ENCODE data around the gene EPB41L1.
"Not testable (repeated sequence)": the region's sequence is repeated elsewhere in the genome, so short reads cannot be mapped to it uniquely, and the experiment has no call there.

Gene EPB41L1

DNA sequence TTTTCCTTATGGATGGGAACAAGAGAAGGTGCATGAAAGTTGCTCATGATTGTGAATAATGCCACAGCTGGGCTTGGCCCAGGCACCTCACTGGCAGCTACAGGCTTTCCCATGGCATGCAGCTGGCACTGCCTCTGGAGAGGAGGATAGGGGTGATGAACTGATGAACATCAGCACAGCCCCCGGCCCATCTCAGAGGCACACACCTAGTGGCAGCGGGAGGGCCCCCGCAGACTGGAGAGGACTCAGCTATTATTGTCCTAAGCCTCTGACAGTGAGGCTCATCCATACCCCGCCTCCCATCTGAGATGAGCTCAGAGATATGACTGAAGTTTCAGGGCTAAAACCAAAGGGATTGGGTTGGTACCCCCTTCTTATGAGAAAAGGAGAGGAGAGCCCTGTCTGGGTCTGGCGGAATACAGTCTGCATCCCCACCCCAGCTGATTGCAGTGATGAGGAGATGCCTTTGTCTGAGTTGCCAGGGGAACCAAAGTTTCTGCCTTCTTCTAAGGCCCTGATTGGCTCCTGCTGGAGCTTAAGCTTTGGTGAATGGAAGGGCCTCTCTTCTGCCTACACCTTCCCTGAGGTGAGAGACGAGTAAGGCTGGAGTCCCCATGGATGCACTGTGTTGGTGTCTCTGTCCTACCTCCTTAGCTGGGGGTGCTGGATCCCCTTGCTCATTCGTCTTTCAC is 27.6 kb upstream of the EPB41L1 start:
- no peak for DNase-seq

- DNase-seq, result no peak
Measured at GRCh38 chr20:36128463-36129159, 25.9 kb upstream of the EPB41L1 start.

DNA sequence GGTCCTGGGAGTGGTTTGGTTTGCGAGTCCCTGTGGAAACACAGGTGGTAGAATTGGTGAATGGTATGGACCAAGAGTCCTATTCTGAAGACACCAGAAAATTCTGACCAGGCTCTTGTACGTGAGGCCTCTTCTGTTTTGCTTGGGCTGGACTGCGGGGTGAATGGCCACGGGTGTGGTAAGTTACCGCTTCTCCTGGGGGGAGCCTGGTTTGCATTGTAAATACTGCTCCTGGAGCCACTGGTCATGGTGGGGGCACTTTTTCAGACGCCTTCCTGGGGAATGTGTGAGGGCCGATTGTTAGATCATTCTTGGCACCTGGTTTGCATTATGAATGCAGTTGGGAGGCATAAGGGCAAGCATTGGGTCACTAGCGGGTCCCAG is 25.4 kb upstream of the EPB41L1 start:
- no peak for DNase-seq

DNA sequence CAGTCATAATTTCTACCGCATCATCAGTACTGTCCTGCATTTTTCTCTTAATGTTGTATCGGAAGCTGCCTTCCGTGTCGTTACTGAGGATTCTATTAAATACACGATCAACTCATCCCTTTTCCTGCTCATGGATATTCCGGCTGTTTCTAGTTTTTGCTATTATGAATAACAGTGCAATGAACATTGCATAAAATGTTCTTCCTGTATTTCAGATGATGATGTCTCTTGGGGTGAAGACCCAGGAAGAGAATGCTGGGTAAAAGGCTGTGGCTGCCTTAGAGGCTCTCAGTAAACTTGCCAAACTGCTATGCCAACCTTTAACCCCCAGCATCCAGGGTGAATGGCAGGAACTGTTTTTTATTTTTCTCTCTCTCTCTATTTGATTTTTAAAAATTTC is 24.1 kb upstream of the EPB41L1 start:
- DNase-seq, result no peak

GRCh38 chr20:36132802-36133211 is 21.7 kb upstream of the EPB41L1 start:
- DNase-seq, result no peak

DNA sequence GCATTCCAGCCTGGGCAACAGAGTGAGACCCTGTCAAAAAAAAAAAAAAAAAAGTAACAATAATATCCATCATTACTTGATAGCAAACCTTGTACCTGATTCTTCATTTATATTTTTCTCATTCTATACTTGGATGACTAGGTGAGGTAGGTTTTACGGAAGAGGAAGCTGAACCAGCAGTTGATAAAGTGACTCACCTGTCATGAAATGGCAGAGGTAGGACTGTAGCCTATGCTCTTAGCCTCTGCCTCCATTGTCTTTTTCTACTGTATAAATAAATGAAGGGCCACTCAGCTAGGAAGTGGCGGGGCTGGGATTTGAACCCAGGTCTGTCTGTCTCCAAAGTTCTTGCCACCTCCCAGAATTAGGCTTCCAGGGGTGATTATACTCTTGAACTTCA is 20.7 kb upstream of the EPB41L1 start:
- DNase-seq, result no peak

DNA sequence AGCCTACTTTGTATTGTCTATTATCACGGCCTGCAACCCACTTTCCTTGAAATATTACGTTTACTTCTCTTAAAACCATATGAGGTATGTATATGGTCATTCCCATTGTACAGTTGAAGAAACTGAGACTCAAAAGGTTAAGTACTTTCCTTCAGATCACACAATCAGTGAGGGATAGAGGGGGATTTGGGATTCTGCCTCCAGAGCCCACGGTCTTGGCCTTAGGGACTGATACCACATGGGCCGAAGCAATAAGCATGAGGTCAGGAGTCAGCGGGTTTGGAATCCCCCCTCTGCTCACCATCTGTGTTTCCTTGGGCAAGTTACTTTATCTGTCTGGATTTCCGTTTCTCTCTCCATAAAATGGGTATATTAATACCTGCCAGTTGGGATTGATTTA is 19.4 kb upstream of the EPB41L1 start:
- no peak for DNase-seq

DNA sequence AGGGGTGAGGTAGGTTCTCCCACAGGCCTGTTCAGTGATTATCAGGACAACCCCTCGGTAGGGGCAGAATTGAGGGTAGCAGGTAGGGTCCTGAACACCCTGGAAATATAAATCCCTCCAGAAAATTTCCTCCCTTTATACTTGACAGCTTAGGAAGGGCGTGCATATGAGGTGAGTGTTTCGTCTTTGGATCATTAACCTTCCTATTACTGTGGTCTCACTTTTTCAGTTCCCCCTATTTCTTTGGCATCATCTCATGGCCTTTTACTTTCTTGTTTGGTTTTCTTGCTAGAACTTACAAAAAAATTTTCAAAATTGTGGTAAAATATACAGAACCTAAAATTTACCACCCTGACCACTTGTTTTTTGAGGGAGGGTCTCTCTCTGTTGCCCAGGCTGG is 18.7 kb upstream of the EPB41L1 start:
- DNase-seq, result no peak

GRCh38 chr20:36137313-36137712 is 17.2 kb upstream of the EPB41L1 start:
- DNase-seq, result not testable (repeated sequence)

GRCh38 chr20:36141310-36141709 is 13.2 kb upstream of the EPB41L1 start:
- no peak for DNase-seq

GRCh38 chr20:36144336-36144735 is 10.2 kb upstream of the EPB41L1 start:
- no peak for DNase-seq

- DNase-seq, result no peak
Measured at GRCh38 chr20:36145877-36146707, 8.4 kb upstream of the EPB41L1 start.

- no peak for DNase-seq
Measured at GRCh38 chr20:36147690-36148089, 6.8 kb upstream of the EPB41L1 start.

GRCh38 chr20:36148439-36148838 is 6.1 kb upstream of the EPB41L1 start:
- no peak for DNase-seq

DNA sequence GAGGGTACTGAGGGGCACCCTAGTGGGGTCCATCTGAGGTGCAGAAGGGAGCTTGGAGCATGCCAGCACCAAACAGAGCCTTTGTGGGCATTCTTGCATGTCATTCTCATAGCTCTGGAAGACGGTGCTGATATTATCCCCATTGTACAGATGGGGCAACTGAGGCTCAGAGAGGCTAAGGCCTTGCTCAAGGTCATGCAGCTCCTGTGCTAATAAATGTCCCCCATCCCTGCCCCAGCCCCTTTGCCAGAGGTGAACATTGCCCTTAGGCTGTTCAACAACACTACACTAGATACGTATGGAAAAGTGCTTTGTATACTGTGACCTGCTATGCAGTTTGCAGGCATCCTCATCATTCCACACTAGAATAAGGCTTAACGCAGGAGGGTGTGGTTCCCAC is 5.5 kb upstream of the EPB41L1 start:
- DNase-seq, result no peak

DNA sequence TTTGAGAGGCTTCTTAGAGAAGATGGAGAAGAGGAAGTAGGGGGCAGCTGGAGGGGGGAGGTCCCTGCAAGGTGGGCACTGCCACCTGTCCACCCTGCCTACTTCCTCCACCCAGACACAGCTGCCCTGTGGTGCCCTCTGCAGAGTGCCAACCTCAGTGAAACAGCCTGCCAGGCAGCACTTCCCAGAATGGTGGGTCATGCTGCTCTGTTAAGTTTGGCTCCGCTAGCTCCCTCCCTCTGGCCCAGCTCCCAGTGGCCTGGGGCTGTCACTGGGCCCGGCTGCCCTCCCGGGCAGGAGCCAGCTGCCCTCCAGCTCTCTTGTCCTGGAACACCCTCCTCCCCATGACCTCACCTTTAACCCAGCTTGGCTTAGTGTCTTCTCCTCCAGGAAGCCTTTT is 5.1 kb upstream of the EPB41L1 start:
- no peak for DNase-seq

GRCh38 chr20:36150489-36150846 is 4.1 kb upstream of the EPB41L1 start:
- no peak for DNase-seq

DNA sequence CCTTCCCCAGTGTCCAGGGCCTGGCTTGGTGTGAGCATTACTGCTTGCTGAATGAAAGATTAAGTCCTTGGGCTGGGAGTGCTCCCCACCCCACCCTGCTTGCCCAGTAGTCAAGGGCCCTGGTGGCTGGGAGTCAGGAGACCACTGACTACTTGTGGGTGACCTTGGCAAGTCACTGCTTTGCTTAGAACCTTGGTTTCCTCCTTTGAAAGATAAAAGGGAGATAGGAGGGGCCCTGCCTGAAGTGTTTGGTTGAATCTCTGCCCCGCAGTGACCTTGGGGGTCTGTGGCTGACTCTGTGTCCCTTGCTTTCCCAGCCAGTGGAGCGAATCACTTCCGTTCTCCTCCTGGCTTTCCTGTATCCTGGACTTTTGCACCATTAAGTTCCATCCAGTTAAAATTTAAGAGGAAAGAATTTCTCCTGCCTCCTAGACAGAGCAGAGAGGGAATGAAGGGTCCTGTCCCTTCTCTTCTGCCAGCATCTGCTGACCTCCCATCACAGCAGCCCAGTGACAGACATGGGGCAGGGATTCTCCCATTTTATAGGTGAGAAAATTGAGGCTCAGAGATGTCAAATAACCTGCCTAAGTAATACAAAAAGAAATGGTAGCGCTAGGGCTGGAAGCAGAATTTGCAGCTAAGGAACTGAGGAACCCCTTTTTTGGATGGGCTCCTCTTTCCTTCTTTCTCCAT is 3.5 kb upstream of the EPB41L1 start:
- DNase-seq, result no peak

- no peak for DNase-seq
Measured at GRCh38 chr20:36152261-36152660, 2.3 kb upstream of the EPB41L1 start.

GRCh38 chr20:36153204-36153603 is 1.3 kb upstream of the EPB41L1 start:
- no peak for DNase-seq

- peak in 1 of 2 donors; percentile 16 for DNase-seq
Measured at GRCh38 chr20:36153736-36154699, 522 bp upstream of the EPB41L1 start.

GRCh38 chr20:36155629-36155971 is 1.1 kb downstream of the EPB41L1 start:
- DNase-seq, result no peak

Measured in CD4-positive, alpha-beta T cell treated with Interferon alpha-2 for 1 hour (primary cell).